Measurements from ENCODE around the gene ODC1. TPM values are rescaled to one million over a fixed set of nuclear protein-coding genes. Genes with fewer than 3 reads are reported as not detected.

Gene ODC1
- polyA plus RNA-seq, 1 of the 3 experiments (the other 2 are of a cell fraction) = 253 TPM

DNA sequence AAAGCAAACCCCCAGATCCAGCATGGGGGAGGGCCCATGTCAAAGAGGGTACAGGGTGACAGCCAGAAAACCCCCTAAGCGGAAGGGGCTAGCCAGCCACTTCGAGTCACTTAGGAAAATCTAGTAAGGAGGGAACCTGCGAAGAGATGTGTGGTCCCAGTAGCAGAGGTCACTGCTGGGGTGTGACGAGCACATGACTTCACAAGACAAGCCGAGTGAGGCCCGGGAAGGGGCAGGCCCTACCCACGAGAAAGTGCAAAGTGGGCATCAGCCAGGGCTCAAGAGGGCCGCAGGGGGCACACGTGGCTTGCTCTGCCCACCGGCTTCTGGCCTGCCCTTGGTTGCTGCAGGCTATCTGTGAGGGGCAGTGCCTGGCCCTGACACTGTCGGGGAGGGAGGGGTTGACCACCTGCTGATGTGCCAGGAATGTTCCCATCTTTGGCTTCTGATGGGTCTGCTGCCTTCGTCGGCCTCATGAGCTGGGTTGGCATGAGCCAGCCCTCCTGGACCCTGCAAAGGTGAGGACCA, 11.5 kb downstream of the ODC1 start:
- WGBS (ENCODE audit: low lambda C conversion rate) = 86% methylated on average over 13 of the region's 13 CpGs
- Histone ChIP-seq H3K27ac (ENCODE audit: low read depth in 2 of 2, low read length in 1 of 2) (no peak overlapping the region), H3K4me3 (ENCODE audit: low read depth in 2 of 2, low read length in 1 of 2) (no peak overlapping the region), H3K4me2 (no peak overlapping the region), H3K4me1 (ENCODE audit: control insufficient read depth in 1 of 2, insufficient read depth in 2 of 2, low read depth in 1 of 2, low read length in 1 of 2) (peaks cover 0 to 4% of the 10 kb centered on the region in 2 experiments; a peak in 1 of 4 replicates), H3K9me2 (no peaks in the 10 kb centered on the region), H4K20me1 (ENCODE audit: insufficient read depth) (0 out of 2 replicates have a peak, but pooled peaks cover 11% of the 10 kb centered on the region), H3F3A (replicated peaks; ENCODE audit: insufficient read depth) (peaks cover 45% of the 10 kb centered on the region), H3K36me3 (replicated peaks in 1 of 2; ENCODE audit: control insufficient read depth in 1 of 2, insufficient read depth in 2 of 2, low read length in 1 of 2) (peaks cover 30 to 31% of the 10 kb centered on the region in 2 experiments), H3K79me2 (ENCODE audit: insufficient read depth) (peaks cover under 1% of the 10 kb centered on the region; the same call in 1 of the 2 replicates), H2AFZ (ENCODE audit: low read depth) (no peak overlapping the region), H3K27me3 (ENCODE audit: insufficient read depth) (no peaks in the 10 kb centered on the region), H3K9ac (no peak overlapping the region), H3K9me3 (no peaks in the 10 kb centered on the region)
- ChIA-PET CTCF (interaction anchor here (0.5 to 14.3 kb wide), 13 partner anchors 11 to 622 kb away, joined by 3 to 413 read pairs (median 16); partner anchors contain the start of genes CYS1, ODC1 and RRM2), POLR2A (interaction anchor here (3.0 kb wide), 1 partner anchor 11 kb away, joined by 11 read pairs; the partner anchor contains the start of gene ODC1)
- TF ChIP-seq NFIC (IDR thresholded peaks at IDR 0.05; ENCODE audit: borderline replicate concordance) = no peak
- no peak for TF ChIP-seq RXRA (IDR thresholded peaks at IDR 0.05; ENCODE audit: borderline replicate concordance, low read depth)
- no peak for TF ChIP-seq RFX5 (IDR thresholded peaks at IDR 0.05; ENCODE audit: low read length)
- no peak for TF ChIP-seq FOXM1 (IDR thresholded peaks at IDR 0.05; ENCODE audit: low read depth)
- no peak for DNase-seq

DNA sequence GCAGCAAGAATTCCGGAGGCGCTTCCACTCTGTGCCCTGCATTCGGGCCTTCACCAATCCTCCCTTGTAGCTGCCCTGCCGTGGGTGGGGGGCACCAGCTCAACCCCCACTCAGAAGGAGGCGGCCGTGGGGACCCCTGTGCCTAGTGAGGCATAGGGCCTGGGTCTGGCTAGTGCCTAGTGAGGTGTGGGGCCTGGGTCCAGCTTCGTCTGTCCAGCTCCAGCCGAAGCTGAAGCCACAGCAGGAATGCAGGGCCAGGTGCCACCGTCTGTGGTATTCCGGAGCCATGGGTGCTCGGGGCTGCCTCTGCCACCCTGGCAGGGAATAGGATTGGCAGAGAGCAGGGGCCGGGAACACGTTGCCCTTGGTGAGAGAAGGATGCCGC, 12.3 kb downstream of the ODC1 start:
- H4K20me1 ChIP-seq (ENCODE audit: insufficient read depth) = 0 out of 2 replicates have a peak, but pooled peaks cover 4% of the 10 kb centered on the region
- ChIA-PET POLR2A (interaction anchor here (0.6 to 2.8 kb wide), 4 partner anchors 275 to 364 kb away, joined by 3 to 25 read pairs (median 10); partner anchors contain the start of gene RRM2), CTCF (interaction anchor here (0.7 to 14.3 kb wide), 43 partner anchors 12 to 877 kb away, joined by 3 to 413 read pairs (median 10); partner anchors contain the start of genes CYS1, HPCAL1, ODC1 and RRM2)
- H3K4me1 ChIP-seq (ENCODE audit: control insufficient read depth in 1 of 2, insufficient read depth in 2 of 2, low read depth in 1 of 2, low read length in 1 of 2) = peaks cover 0 to 4% of the 10 kb centered on the region in 2 experiments; a peak in 1 of 4 replicates
- H3K9me3 ChIP-seq = no peaks in the 10 kb centered on the region
- no peak overlapping the region for H3K4me2 ChIP-seq
- peaks cover 21 to 22% of the 10 kb centered on the region in 2 experiments for H3K36me3 ChIP-seq (replicated peaks in 1 of 2; ENCODE audit: control insufficient read depth in 1 of 2, insufficient read depth in 2 of 2, low read length in 1 of 2)
- H3K9ac ChIP-seq = no peak overlapping the region
- H3K27me3 ChIP-seq (ENCODE audit: insufficient read depth) = no peaks in the 10 kb centered on the region
- TF ChIP-seq YY1 (IDR thresholded peaks at IDR 0.05; ENCODE audit: low read depth) = no peak
- no peak for TF ChIP-seq JUND (IDR thresholded peaks at IDR 0.05)
- TF ChIP-seq EZH2phosphoT487 (IDR thresholded peaks at IDR 0.05; ENCODE audit: borderline replicate concordance, low read depth) = no peak
- no peak for TF ChIP-seq TCF12 (IDR thresholded peaks at IDR 0.05)
- TF ChIP-seq POLR2AphosphoS5 (IDR thresholded peaks at IDR 0.05; ENCODE audit: low read depth, low read length) = no peak
- no peak for TF ChIP-seq TAF1 (IDR thresholded peaks at IDR 0.05; ENCODE audit: borderline replicate concordance, low read depth, low read length)
- TF ChIP-seq NFIC (IDR thresholded peaks at IDR 0.05; ENCODE audit: borderline replicate concordance) = no peak
- TF ChIP-seq, protein P1, sequence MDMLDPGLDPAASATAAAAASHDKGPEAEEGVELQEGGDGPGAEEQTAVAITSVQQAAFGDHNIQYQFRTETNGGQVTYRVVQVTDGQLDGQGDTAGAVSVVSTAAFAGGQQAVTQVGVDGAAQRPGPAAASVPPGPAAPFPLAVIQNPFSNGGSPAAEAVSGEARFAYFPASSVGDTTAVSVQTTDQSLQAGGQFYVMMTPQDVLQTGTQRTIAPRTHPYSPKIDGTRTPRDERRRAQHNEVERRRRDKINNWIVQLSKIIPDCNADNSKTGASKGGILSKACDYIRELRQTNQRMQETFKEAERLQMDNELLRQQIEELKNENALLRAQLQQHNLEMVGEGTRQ (IDR thresholded peaks at IDR 0.05; ENCODE audit: borderline replicate concordance, low read depth, low read length) = no peak
- no peak for TF ChIP-seq CHD2 (IDR thresholded peaks at IDR 0.05; ENCODE audit: low read length, partially characterized antibody)
- no peak for TF ChIP-seq NRF1 (IDR thresholded peaks at IDR 0.05; ENCODE audit: low read depth, low read length)
- TF ChIP-seq SMC3 (IDR thresholded peaks at IDR 0.05; ENCODE audit: low read depth, low read length) = no peak
- no peak for TF ChIP-seq GATA2 (CRISPR knock-in tag; IDR thresholded peaks at IDR 0.05)
- TF ChIP-seq TEAD4 (IDR thresholded peaks at IDR 0.05; ENCODE audit: borderline replicate concordance, insufficient read depth) = no peak
- TF ChIP-seq, protein P2, sequence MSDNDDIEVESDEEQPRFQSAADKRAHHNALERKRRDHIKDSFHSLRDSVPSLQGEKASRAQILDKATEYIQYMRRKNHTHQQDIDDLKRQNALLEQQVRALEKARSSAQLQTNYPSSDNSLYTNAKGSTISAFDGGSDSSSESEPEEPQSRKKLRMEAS (IDR thresholded peaks at IDR 0.05; ENCODE audit: low read depth) = no peak
- no peak for TF ChIP-seq RXRA (IDR thresholded peaks at IDR 0.05; ENCODE audit: borderline replicate concordance, low read depth)
- TF ChIP-seq, protein P3, sequence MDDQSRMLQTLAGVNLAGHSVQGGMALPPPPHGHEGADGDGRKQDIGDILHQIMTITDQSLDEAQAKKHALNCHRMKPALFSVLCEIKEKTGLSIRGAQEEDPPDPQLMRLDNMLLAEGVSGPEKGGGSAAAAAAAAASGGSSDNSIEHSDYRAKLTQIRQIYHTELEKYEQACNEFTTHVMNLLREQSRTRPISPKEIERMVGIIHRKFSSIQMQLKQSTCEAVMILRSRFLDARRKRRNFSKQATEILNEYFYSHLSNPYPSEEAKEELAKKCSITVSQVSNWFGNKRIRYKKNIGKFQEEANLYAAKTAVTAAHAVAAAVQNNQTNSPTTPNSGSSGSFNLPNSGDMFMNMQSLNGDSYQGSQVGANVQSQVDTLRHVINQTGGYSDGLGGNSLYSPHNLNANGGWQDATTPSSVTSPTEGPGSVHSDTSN (IDR thresholded peaks at IDR 0.05) = no peak
- no peak for TF ChIP-seq RCOR1 (IDR thresholded peaks at IDR 0.05; ENCODE audit: low read length)
- no peak for TF ChIP-seq SIN3A (IDR thresholded peaks at IDR 0.05; ENCODE audit: borderline replicate concordance, low read depth, low read length)
- no peak overlapping the region for H3K27ac ChIP-seq (ENCODE audit: low read depth in 2 of 2, low read length in 1 of 2)
- H2AFZ ChIP-seq (ENCODE audit: low read depth) = no peak overlapping the region
- H3F3A ChIP-seq (replicated peaks; ENCODE audit: insufficient read depth) = peaks cover 37% of the 10 kb centered on the region
- no peak overlapping the region for H3K4me3 ChIP-seq (ENCODE audit: low read depth in 2 of 2, low read length in 1 of 2)
- WGBS (ENCODE audit: low lambda C conversion rate) = 82% methylated on average over 9 of the region's 14 CpGs
- DNase-seq = no peak
- no peaks in the 10 kb centered on the region for H3K79me2 ChIP-seq (ENCODE audit: insufficient read depth)
- no peaks in the 10 kb centered on the region for H3K9me2 ChIP-seq
